HepG2 (cell line): ENCODE results near the gene GEMIN2. TPM values are rescaled to one million over a fixed set of nuclear protein-coding genes. Genes with fewer than 3 reads are reported as not detected.

Source experiments
- AKNA ChIP-seq: sonication (generic); formaldehyde crosslinking; IDR thresholded peaks from 2 replicates; pipeline ENCODE4 v1.4.0; 2020; ENCODE audit warnings: missing genetic modification reagents, borderline replicate concordance
- BCL3 ChIP-seq: sonication (generic); formaldehyde crosslinking; IDR thresholded peaks from 2 replicates; pipeline ENCODE4 v1.5.1; 2020; ENCODE audit warnings: mild to moderate bottlenecking, missing genetic modification reagents, moderate library complexity
- MLLT10 ChIP-seq: sonication (generic); formaldehyde crosslinking; IDR thresholded peaks from 2 replicates; pipeline ENCODE4 v1.4.0; 2020; ENCODE audit warnings: missing genetic modification reagents
- NR2F6 ChIP-seq, 2 experiments: IDR thresholded peaks; 2 replicates each; pipeline ENCODE4 v1.6.1; 2016; ENCODE audit warnings: antibody characterized with exemption in 1 of 2, mild to moderate bottlenecking in 1 of 2
- PREB ChIP-seq: sonication (generic); formaldehyde crosslinking; IDR thresholded peaks from 2 replicates; pipeline ENCODE4 v1.4.0; 2020; ENCODE audit warnings: missing genetic modification reagents
- RBAK ChIP-seq: sonication (generic); formaldehyde crosslinking; IDR thresholded peaks from 2 replicates; pipeline ENCODE4 v1.5.1; 2020; ENCODE audit warnings: mild to moderate bottlenecking, missing genetic modification reagents
- SKIL ChIP-seq: sonication (generic); formaldehyde crosslinking; IDR thresholded peaks from 2 replicates; pipeline ENCODE4 v1.8.0; 2022; ENCODE audit warnings: missing genetic modification reagents, mild to moderate bottlenecking, moderate library complexity, borderline replicate concordance
- ZFP36L2 ChIP-seq: sonication (generic); formaldehyde crosslinking; IDR thresholded peaks from 2 replicates; pipeline ENCODE4 v1.4.0; 2020; ENCODE audit warnings: missing genetic modification reagents
- ZFX ChIP-seq: sonication (generic); formaldehyde crosslinking; IDR thresholded peaks from 2 replicates; pipeline ENCODE4 v1.4.0; 2020; ENCODE audit warnings: mild to moderate bottlenecking, low read depth, missing genetic modification reagents, moderate library complexity
- ZNF138 ChIP-seq: sonication (generic); formaldehyde crosslinking; IDR thresholded peaks from 2 replicates; pipeline ENCODE4 v1.5.0; 2020; ENCODE audit warnings: mild to moderate bottlenecking, low read depth, missing genetic modification reagents
- ZNF563 ChIP-seq: sonication (generic); formaldehyde crosslinking; IDR thresholded peaks from 2 replicates; pipeline ENCODE4 v1.8.0; 2022; ENCODE audit warnings: mild to moderate bottlenecking, moderate library complexity, missing genetic modification reagents
- ZNF607 ChIP-seq: sonication (generic); formaldehyde crosslinking; IDR thresholded peaks from 2 replicates; pipeline ENCODE4 v1.5.1; 2020; ENCODE audit warnings: missing genetic modification reagents, mild to moderate bottlenecking, borderline replicate concordance
- ZNF724P ChIP-seq: sonication (generic); formaldehyde crosslinking; IDR thresholded peaks from 2 replicates; pipeline ENCODE4 v1.8.0; 2022; ENCODE audit warnings: missing genetic modification reagents, borderline replicate concordance
- ZNF740 ChIP-seq: sonication (generic); formaldehyde crosslinking; IDR thresholded peaks from 2 replicates; pipeline ENCODE4 v1.4.0; 2020; ENCODE audit warnings: missing genetic modification reagents
- ZNF770 ChIP-seq: sonication (generic); formaldehyde crosslinking; IDR thresholded peaks from 2 replicates; pipeline ENCODE4 v1.5.0; 2020; ENCODE audit warnings: mild to moderate bottlenecking, missing genetic modification reagents
- polyA plus RNA-seq, 8 experiments: library from polyadenylated mRNA; depleted of rRNA in 3 of 8; stranded (reverse) in 7 of 8; unstranded in 1 of 8; fragments of >200 nt; fragmentation: Illumina TruSeq in 4 of 8; extraction: Trizol in 4 of 8; gene quantifications; 2 replicates each; pipeline versions ENCODE4 v1.2.1 to v1.2.3, GENCODE V29; 2011 to 2016; ENCODE audit warnings: low read depth in 4 of 8, missing spikeins in 1 of 8, mixed read lengths in 1 of 8; ENCODE audit not compliant: insufficient read depth in 1 of 8
- total RNA-seq, 5 experiments: library from RNA; depleted of rRNA; stranded (reverse); fragments of >200 nt; fragmentation: Illumina TruSeq; extraction: Trizol; gene quantifications; 2 replicates each; pipeline ENCODE4 v1.2.3, GENCODE V29; 2016; ENCODE audit warnings: low read depth in 1 of 5

Gene GEMIN2
- total and polyA plus RNA-seq, 2 of the 13 experiments (the other 11 are each of a cell fraction or from before 2014, with no cell fraction given): 54.8 to 110 TPM

- TF ChIP-seq NR2F6 (IDR thresholded peaks at IDR 0.05): no peak
- no peak for TF ChIP-seq NR2F6 (CRISPR knock-in tag; IDR thresholded peaks at IDR 0.05)
- no peak for TF ChIP-seq ZNF563 (CRISPR knock-in tag)
- no peak for TF ChIP-seq SKIL (CRISPR knock-in tag)
- TF ChIP-seq ZNF607 (CRISPR knock-in tag): no peak
- TF ChIP-seq PREB (CRISPR knock-in tag): 0 out of 2 replicates have a peak, but pooled peaks have one; percentile 22
- TF ChIP-seq ZNF724P (CRISPR knock-in tag): no peak
- TF ChIP-seq MLLT10 (CRISPR knock-in tag): no peak
- no peak for TF ChIP-seq ZFP36L2 (CRISPR knock-in tag)
- no peak for TF ChIP-seq BCL3 (CRISPR knock-in tag)
- peak; percentile 85 for TF ChIP-seq ZNF770 (CRISPR knock-in tag)
- TF ChIP-seq RBAK (CRISPR knock-in tag): no peak
- no peak for TF ChIP-seq ZNF740 (CRISPR knock-in tag)
- no peak for TF ChIP-seq ZFX (CRISPR knock-in tag)
- TF ChIP-seq AKNA: no peak
- no peak for TF ChIP-seq ZNF138
Observed at GRCh38 chr14:39184628-39185255, 70.6 kb downstream of the GEMIN2 start (continued).
